GM12892 (cell line): Measurements from ENCODE around the gene MARK3.

Experiments
- POLR2A ChIP-seq: IDR thresholded peaks from 2 replicates; pipeline ENCODE4 v1.6.1; 2011; ENCODE audit warnings: low read depth, low read length, control low read depth
- POLR2AphosphoS5 ChIP-seq: IDR thresholded peaks from 2 replicates; pipeline ENCODE4 v1.6.1; 2011; ENCODE audit warnings: low read depth, low read length, control low read depth

GRCh38 chr14:103492156-103492925, 107.1 kb downstream of the MARK3 start:
- TF ChIP-seq POLR2AphosphoS5 (no peak), POLR2A (no peak)
